ENCODE data around the gene ZNF763. TPM values are rescaled to one million over a fixed set of nuclear protein-coding genes. Genes with fewer than 3 reads are reported as not detected.

ZNF763 gene
- total RNA-seq, 3 donors from 2014 or later (not counting 1 experiment from before 2014, with no cell fraction given), result 4.8 to 7.7 (median 5.8) TPM

DNA sequence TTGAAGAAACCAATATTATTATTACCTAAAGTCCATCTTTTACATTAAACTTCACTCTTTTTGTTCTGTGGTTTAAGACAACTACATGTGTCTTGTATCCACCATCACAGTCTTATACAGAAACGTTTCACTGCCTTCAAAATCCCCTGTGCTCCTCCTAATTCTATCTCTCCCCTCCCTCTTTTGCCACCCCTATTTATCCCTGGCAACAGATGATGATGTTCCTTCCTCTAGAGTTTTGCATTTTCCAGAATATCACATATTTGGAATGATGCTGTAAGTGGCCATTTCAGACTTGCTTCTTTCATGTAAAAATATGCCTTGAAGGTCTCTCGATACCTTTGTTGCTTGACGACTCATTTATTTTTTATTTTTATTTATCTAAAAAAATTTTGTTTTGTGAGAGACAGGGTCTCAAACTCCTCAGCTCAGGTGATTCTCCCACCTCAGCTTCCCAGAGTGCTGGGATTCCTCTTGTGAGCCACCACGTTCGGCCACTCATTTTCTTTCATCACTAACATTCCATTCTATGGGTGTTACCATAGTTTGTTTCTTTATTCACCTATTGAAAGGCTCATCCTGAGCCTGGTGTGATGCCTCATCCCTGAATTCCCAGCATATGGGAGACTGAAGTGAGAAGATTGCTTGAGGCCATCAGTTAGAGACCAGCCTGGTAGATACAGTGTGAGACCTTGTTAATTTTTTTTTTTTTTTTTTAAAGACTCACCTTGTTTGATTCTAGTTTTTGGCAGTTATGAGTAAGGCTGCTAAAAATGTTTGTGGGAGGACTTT is 8.4 kb downstream of the ZNF763 start:
- H3K36me3 ChIP-seq (ENCODE audit: control insufficient read depth, insufficient read depth, low read length), result peaks cover 9% of the 10 kb centered on the region
- Mint-ChIP-seq H3K9me3 (no peaks in the 10 kb centered on the region), H3K4me1 (peaks cover 4 to 6% of the 10 kb centered on the region in 2 donors), H3K4me3 (no peak overlapping the region), H3K27ac (no peak overlapping the region), H3K27me3 (ENCODE audit: low read depth in 2 of 2) (no peaks in the 10 kb centered on the region), H3K36me3 (peaks cover 15% of the 10 kb centered on the region)
- H3K27ac ChIP-seq (ENCODE audit: low read length), result no peak overlapping the region
- DNase-seq (no peak), ATAC-seq (no peak)
- intact Hi-C loops (cut with micrococcal nuclease), result no loop called here
- no peak overlapping the region for H3K4me3 ChIP-seq (ENCODE audit: low read length)
- H3K27me3 ChIP-seq (ENCODE audit: control insufficient read depth, insufficient read depth, low read length), result no peaks in the 10 kb centered on the region
- H3K9me3 ChIP-seq (ENCODE audit: control insufficient read depth, insufficient read depth, low read length), result peaks cover 9% of the 10 kb centered on the region
- no peak for TF ChIP-seq CTCF (IDR thresholded peaks at IDR 0.05)
- H3K4me1 ChIP-seq (ENCODE audit: control insufficient read depth, insufficient read depth, low read length), result no peaks in the 10 kb centered on the region
- WGBS (ENCODE audit: insufficient coverage), result 89% methylated on average over 3 of the region's 5 CpGs

- DNase-seq (no peak), ATAC-seq (no peak)
- Mint-ChIP-seq H3K4me1 (no peaks in the 10 kb centered on the region), H3K27ac (no peak overlapping the region), H3K9me3 (peaks cover 3 to 4% of the 10 kb centered on the region in 2 donors), H3K36me3 (peaks cover 33% of the 10 kb centered on the region), H3K27me3 (ENCODE audit: low read depth in 2 of 2) (no peaks in the 10 kb centered on the region), H3K4me3 (no peak overlapping the region)
- WGBS (ENCODE audit: insufficient coverage), result 100% methylated on average over 3 of the region's 9 CpGs
- no peak for TF ChIP-seq CTCF (IDR thresholded peaks at IDR 0.05)
- no peaks in the 10 kb centered on the region for H3K27me3 ChIP-seq (ENCODE audit: control insufficient read depth, insufficient read depth, low read length)
- intact Hi-C loops (cut with micrococcal nuclease), result no loop called here
- no peak overlapping the region for H3K27ac ChIP-seq (ENCODE audit: low read length)
- H3K9me3 ChIP-seq (ENCODE audit: control insufficient read depth, insufficient read depth, low read length), result peaks cover 46% of the 10 kb centered on the region
- H3K4me1 ChIP-seq (ENCODE audit: control insufficient read depth, insufficient read depth, low read length), result no peaks in the 10 kb centered on the region
- no peak overlapping the region for H3K4me3 ChIP-seq (ENCODE audit: low read length)
- H3K36me3 ChIP-seq (ENCODE audit: control insufficient read depth, insufficient read depth, low read length), result peaks cover 17% of the 10 kb centered on the region
Measured at GRCh38 chr19:11978492-11979100, 13.8 kb downstream of the ZNF763 start.

DNA sequence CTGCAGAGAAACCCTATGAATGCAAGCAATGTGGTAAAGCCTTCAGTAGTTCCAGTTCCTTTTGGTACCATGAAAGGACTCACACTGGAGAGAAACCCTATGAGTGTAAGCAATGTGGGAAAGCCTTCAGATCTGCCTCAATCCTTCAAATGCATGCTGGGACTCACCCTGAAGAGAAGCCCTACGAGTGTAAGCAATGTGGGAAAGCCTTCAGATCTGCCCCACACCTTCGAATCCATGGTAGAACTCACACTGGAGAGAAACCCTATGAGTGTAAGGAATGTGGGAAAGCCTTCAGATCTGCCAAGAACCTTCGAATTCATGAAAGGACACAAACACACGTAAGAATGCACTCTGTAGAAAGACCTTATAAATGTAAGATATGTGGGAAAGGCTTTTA is 14.7 kb downstream of the ZNF763 start:
- Histone ChIP-seq H3K36me3 (ENCODE audit: control insufficient read depth, insufficient read depth, low read length) (peaks cover 17% of the 10 kb centered on the region), H3K9me3 (ENCODE audit: control insufficient read depth, insufficient read depth, low read length) (peaks cover 46% of the 10 kb centered on the region), H3K27ac (ENCODE audit: low read length) (no peak overlapping the region), H3K27me3 (ENCODE audit: control insufficient read depth, insufficient read depth, low read length) (no peaks in the 10 kb centered on the region), H3K4me3 (ENCODE audit: low read length) (no peak overlapping the region), H3K4me1 (ENCODE audit: control insufficient read depth, insufficient read depth, low read length) (no peaks in the 10 kb centered on the region)
- ATAC-seq, result no peak
- Mint-ChIP-seq H3K4me1 (no peaks in the 10 kb centered on the region), H3K27ac (no peak overlapping the region), H3K4me3 (no peak overlapping the region), H3K9me3 (peaks cover 3 to 4% of the 10 kb centered on the region in 2 donors), H3K36me3 (peaks cover 33% of the 10 kb centered on the region), H3K27me3 (ENCODE audit: low read depth in 2 of 2) (no peaks in the 10 kb centered on the region)
- no peak for DNase-seq
- WGBS (ENCODE audit: insufficient coverage), result 97% methylated on average over 2 of the region's 4 CpGs
- TF ChIP-seq CTCF (IDR thresholded peaks at IDR 0.05), result no peak
- intact Hi-C loops (cut with micrococcal nuclease), result no loop called here

Measured in natural killer cell (primary cell).